Uterus (tissue), 4 donors: ENCODE measurements around the gene LRRC75B. TPM values are rescaled to one million over a fixed set of nuclear protein-coding genes. Genes with fewer than 3 reads are reported as not detected.

Source experiments
- DNase-seq, 2 donors: peaks; one replicate each; pipeline ENCODE4 v3.0.0-alpha.2; 2019 to 2020
- H3K27ac ChIP-seq, 2 donors: fragments of 200-600 bp; sonication (generic); 1 replicate in 1 of 2; 2 replicates in 1 of 2; pipeline ENCODE4 v1.5.1; 2016 to 2018
- H3K27me3 ChIP-seq, 2 donors: fragments of 200-600 bp; sonication (generic); one replicate each; pipeline ENCODE4 v1.5.1; 2018 to 2019; ENCODE audit warnings: control low read depth in 1 of 2
- H3K36me3 ChIP-seq, 2 donors: fragments of 200-600 bp; sonication (generic); one replicate each; pipeline ENCODE4 v1.5.1; 2019; ENCODE audit warnings: control low read depth in 1 of 2
- H3K4me1 ChIP-seq, 2 donors: fragments of 200-600 bp; sonication (generic); one replicate each; pipeline ENCODE4 v1.5.1; 2018 to 2019; ENCODE audit warnings: control low read depth in 1 of 2
- H3K4me3 ChIP-seq, 2 donors: fragments of 200-600 bp; sonication (generic); 1 replicate in 1 of 2; 2 replicates in 1 of 2; pipeline ENCODE4 v1.5.1; 2018 to 2019; ENCODE audit warnings: mild to moderate bottlenecking in 1 of 2
- H3K9me3 ChIP-seq, 2 donors: fragments of 200-600 bp; sonication (generic); one replicate each; pipeline ENCODE4 v1.5.1; 2019; ENCODE audit warnings: control low read depth in 1 of 2
- CTCF ChIP-seq, 4 experiments: fragments of 200-600 bp in 2 of 4; fragments of 450-650 bp in 2 of 4; sonication (generic) in 2 of 4; IDR thresholded peaks; one replicate each; pipeline ENCODE4 v1.5.1; 2016 to 2019; ENCODE audit warnings: antibody characterized with exemption in 4 of 4, mild to moderate bottlenecking in 2 of 4, moderate library complexity in 1 of 4
- POLR2A ChIP-seq, 2 donors: fragments of 450-650 bp; IDR thresholded peaks; one replicate each; pipeline ENCODE4 v1.6.1; 2016; ENCODE audit warnings: antibody characterized with exemption in 2 of 2, mild to moderate bottlenecking in 1 of 2, moderate library complexity in 1 of 2
- intact Hi-C: fragments of 100-400 bp; cut with DNase I; formaldehyde crosslinking; loops from one replicate; pipeline ENCODE4 v1.15.1; 2023; ENCODE audit warnings: low total_unique reads
- total RNA-seq, 4 donors: library from RNA; depleted of rRNA in 3 of 4; stranded (reverse); fragments of >200 nt in 3 of 4; gene quantifications; one replicate each; pipeline versions ENCODE4 v1.1.0 to v1.2.4, GENCODE V29; 2014 to 2023
- donor health status: DM: yes; HTN: yes; CAD: no.

Gene LRRC75B
- total RNA-seq, 4 donors from 2014 or later, result 0.88 to 16.2 (median 8.2) TPM

DNA sequence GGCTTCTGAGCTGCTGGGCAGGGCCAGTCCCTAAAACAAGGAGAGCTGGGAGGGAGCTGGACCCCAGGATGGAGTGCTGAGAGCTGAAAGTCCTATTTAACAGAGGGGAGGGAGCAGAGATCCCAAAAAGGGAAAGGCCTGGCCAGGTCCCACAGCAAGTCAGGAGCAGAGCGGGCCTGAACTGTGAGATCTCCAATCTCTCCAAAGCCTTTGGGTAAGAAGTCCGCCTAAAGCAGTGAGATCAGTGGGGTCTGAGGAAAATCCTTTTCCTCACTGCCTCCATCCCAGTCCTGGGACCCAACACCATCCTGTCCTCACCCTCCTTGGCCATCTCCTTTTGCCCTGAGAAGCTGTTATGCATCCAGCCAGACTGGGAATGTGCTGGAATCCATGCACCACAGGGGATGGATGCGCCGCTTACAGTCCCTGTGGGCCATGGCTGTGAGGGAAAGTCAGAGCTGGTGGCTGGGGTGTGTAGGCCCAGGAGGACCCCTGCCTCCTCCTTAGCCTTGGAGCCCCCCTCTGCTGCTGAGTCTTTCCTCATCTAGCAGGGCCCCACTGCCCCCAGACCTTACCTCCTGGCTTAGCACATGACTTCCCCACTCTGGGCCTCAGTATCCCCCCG is 8.6 kb downstream of the LRRC75B start:
- no peaks in the 10 kb centered on the region for H3K9me3 ChIP-seq
- no peaks in the 10 kb centered on the region for H3K4me1 ChIP-seq
- H3K27ac ChIP-seq, result peak overlapping the region; percentile 20 to 75
- no peak overlapping the region for H3K4me3 ChIP-seq
- intact Hi-C loops, result no loop called here
- no peak for DNase-seq
- no peaks in the 10 kb centered on the region for H3K36me3 ChIP-seq
- H3K27me3 ChIP-seq, result no peaks in the 10 kb centered on the region
- TF ChIP-seq POLR2A (IDR thresholded peaks at IDR 0.05) (no peak), CTCF (IDR thresholded peaks at IDR 0.05) (no peak)

GRCh38 chr22:24583221-24584165 is 9.4 kb downstream of the LRRC75B start:
- no peaks in the 10 kb centered on the region for H3K9me3 ChIP-seq
- no peaks in the 10 kb centered on the region for H3K4me1 ChIP-seq
- TF ChIP-seq CTCF (IDR thresholded peaks at IDR 0.05), result no peak
- TF ChIP-seq POLR2A (IDR thresholded peaks at IDR 0.05), result no peak
- no peak for DNase-seq
- peak overlapping the region in 1 of 2 donors; percentile 12 for H3K4me3 ChIP-seq
- peak overlapping the region; percentile 20 to 75 for H3K27ac ChIP-seq
- H3K36me3 ChIP-seq, result no peaks in the 10 kb centered on the region
- intact Hi-C loops, result no loop called here
- H3K27me3 ChIP-seq, result no peaks in the 10 kb centered on the region

DNA sequence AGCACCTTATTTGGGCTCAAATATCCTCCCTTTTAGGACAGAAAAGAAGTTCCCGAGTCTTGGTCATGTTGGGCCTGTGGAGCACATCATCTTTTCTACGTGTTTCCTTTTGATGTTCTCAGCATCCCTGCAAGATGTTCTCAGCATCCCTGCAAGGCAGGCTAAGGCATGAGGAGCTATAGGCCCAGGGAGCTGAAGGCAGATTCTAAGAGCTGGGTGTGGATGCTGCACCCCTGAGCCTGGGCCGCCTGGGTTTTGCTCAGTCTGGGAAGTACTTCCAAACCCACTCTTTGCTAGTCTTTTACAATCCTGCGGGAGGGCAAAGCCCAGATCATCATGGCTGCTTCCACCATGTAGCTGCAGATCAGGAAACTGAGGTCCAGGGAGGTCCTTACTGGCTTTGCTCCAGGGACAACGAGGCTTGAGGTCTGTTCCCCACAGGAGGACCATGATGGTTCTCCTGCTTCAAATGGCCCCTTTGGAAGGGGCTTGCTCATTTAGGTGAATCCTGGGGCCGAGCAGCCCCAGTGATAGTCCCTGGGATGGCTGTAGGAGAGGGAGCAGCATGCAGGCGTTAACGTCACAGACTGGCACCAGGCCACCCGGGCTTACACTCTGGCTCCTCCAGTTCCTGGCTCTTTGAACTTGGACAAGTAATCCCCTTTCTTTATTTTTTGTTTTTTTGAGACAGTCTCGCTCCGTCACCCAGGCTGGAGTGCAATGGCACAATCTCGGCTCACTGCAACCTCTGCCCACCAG is 10.6 kb downstream of the LRRC75B start:
- no peak for DNase-seq
- TF ChIP-seq POLR2A (IDR thresholded peaks at IDR 0.05) (no peak), CTCF (IDR thresholded peaks at IDR 0.05) (no peak)
- no peaks in the 10 kb centered on the region for H3K9me3 ChIP-seq
- H3K4me1 ChIP-seq, result no peaks in the 10 kb centered on the region
- no peak overlapping the region for H3K27ac ChIP-seq
- H3K36me3 ChIP-seq, result no peaks in the 10 kb centered on the region
- H3K27me3 ChIP-seq, result no peaks in the 10 kb centered on the region
- intact Hi-C loops, result no loop called here
- no peak overlapping the region for H3K4me3 ChIP-seq

DNA sequence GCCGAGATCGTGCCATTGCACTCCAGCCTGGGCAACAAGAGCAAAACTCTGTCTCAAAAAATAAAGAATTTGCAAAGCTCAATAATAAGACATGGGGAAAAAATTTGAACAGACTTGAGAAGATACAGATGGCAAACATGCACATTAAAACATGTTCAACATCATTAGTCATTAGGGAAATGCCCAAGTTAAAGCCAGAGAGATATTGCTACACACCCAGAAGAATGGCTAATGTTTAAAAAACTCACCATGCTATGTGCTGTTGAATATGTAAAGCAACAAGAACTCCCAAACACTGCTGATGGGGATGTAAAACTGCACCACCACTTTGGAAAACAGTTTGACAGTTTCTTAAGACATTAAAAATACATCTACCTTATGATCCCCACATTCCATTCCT is 12.6 kb downstream of the LRRC75B start:
- H3K27me3 ChIP-seq, result no peaks in the 10 kb centered on the region
- intact Hi-C loops, result no loop called here
- no peak for DNase-seq
- no peak overlapping the region for H3K27ac ChIP-seq
- TF ChIP-seq POLR2A (IDR thresholded peaks at IDR 0.05) (no peak), CTCF (IDR thresholded peaks at IDR 0.05) (no peak)
- no peaks in the 10 kb centered on the region for H3K9me3 ChIP-seq
- H3K4me1 ChIP-seq, result no peaks in the 10 kb centered on the region
- no peak overlapping the region for H3K4me3 ChIP-seq
- no peaks in the 10 kb centered on the region for H3K36me3 ChIP-seq
